ENCODE measurements around the gene MGAM2.

Gene MGAM2

DNA sequence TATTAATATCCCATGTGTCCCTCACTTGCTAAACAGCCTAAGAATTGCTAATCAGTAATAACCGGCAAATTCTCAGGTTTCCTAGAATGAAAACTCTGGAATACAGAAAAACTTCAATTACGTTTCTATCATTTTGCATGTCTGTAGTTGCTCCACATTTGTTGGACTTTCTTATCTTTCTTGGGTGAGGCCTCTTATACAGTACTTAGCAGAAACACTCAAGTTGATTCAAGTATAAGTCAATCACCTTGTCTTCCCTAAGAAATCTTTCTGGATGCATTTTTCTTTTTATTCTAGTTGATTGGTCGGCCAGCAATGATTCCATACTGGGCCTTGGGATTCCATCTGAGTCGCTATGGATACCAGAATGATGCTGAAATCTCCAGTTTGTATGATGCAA lies 61.4 kb downstream of the MGAM2 start:
- no peak for DNase-seq (ENCODE audit: insufficient read length, low spot score)
- no peak for FAIRE-seq

GRCh38 chr7:142174441-142174840 lies 62.9 kb downstream of the MGAM2 start:
- no peak for DNase-seq (ENCODE audit: insufficient read length, low spot score)
- no peak for FAIRE-seq

- FAIRE-seq (no peak), DNase-seq (ENCODE audit: insufficient read length, low spot score) (no peak)
These were observed 64.1 kb downstream of the MGAM2 start for GRCh38 chr7:142175594-142175993.

DNA sequence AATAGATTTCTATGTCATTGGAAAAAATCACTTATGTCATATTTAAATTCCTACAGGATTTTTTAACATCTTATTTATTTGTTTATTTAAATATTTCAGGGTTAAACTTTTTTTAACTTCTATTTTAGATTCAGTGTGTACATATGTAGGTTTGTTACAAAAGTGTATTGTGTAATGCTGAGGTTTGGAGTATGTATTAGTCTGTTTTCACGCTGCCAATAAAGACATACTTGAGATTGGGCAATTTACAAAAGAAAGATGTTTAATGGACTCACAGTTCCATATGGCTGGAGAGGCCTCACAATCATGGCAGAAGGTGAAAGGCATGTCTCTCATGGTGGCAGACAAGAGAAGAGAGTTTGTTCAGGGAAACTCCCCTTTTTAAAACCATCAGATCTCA lies 65.4 kb downstream of the MGAM2 start:
- DNase-seq (ENCODE audit: insufficient read length, low spot score) (no peak), FAIRE-seq (no peak)

DNA sequence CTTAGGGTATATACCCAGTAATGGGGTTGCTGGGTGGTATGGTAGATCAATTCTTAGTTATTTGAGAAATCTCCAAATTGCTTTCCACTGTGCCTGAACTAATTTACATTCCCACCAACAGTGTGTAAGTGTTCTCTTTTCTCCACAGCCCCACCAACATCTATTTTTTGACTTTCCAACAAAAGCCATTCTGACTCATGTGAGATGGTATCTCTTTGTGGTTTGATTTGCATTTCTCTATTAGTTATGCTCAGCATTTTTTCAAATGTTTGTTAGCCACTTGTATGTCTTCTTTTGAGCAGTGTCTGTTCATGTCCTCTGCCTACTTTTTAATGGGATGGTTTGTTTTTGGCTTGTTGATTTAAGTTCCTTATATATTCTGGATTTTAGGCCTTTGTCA lies 66.4 kb downstream of the MGAM2 start:
- FAIRE-seq (no peak), DNase-seq (ENCODE audit: insufficient read length, low spot score) (no peak)

DNA sequence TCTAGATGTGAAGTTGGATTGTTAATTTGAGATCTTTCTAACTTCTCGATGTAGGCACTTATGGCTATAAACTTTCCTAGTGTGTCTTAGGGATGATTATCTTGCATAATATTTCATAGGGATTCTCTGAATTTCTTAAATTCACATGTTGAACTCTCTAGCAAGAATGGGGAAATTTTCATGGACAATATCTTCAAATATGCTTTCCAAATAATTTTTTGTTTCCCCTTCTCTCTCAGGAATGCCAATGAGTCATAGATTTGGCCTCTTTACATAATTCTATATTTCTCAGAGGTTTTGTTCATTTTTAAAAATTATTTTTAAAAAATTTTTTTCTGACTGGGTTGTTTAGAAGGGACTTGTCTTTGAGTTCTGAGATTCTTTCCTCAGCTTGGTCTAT lies 68.9 kb downstream of the MGAM2 start:
- no peak for DNase-seq (ENCODE audit: insufficient read length, low spot score)
- no peak for FAIRE-seq

DNA sequence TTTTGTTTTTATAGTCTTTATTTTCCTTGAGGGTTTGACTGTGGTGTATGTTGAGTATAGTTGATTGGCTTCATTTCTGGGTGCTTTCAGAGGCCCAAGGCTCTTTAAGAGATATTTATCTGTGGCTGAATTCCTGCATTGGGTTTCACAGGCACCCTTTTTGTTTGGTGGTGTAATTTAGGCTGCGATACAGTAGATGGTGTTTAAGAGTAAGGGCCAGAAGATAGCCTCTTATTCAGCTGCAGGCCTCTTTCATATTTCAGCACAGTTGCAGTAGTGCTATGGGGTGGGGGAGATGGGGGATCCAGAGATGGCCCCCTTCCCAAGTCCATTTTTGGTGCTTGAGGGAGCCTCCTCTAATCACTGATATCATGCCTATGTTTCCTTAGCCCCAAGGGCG lies 69.7 kb downstream of the MGAM2 start:
- no peak for FAIRE-seq
- no peak for DNase-seq (ENCODE audit: insufficient read length, low spot score)

- FAIRE-seq (no peak), DNase-seq (ENCODE audit: insufficient read length, low spot score) (no peak)
These were observed 70.4 kb downstream of the MGAM2 start for GRCh38 chr7:142181966-142182365.

DNA sequence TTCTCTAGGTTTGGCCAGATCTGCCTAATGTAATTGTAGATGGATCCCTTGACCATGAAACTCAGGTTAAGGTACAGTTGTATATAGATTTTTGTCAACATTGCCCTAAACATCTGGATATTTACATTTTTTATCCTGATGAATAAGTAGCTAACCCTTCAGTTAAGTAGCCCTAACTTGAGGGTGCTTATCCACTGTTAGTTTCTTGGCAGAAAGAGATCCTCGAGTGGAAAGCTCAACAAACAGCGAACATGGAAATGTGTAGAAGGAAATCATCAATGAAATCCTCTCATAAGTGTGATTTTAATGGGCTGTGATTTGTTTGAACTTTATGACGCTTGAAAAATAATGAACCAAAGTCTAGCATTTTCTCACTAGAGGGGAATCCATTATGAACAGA lies 73.6 kb downstream of the MGAM2 start:
- no peak for FAIRE-seq

GRCh38 chr7:142185801-142186200 lies 74.3 kb downstream of the MGAM2 start:
- no peak for FAIRE-seq
- no peak for DNase-seq (ENCODE audit: insufficient read length, low spot score)

More for the DNA sequence above, 73.6 kb downstream of the MGAM2 start:
- DNase-seq (ENCODE audit: insufficient read length, low spot score), result no peak

DNA sequence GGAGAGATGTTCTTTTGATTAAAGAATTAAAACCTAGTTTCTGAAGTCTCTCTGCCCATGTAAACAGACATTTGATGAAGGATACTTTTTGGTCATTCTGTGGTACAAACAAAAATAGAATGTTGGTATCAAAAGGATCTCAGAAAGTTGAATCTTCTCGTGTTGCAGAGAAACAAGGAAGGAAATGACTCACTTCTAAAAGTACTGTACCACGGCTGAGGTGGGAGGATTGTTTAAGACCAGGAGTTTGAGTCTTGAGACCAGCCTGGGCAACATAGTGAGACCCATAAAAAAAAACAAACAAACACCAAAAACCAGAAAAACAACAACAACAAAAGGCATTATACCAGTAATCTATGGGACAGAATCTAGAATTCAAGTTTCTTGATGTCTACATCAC lies 76.6 kb downstream of the MGAM2 start:
- no peak for DNase-seq (ENCODE audit: insufficient read length, low spot score)
- no peak for FAIRE-seq

DNA sequence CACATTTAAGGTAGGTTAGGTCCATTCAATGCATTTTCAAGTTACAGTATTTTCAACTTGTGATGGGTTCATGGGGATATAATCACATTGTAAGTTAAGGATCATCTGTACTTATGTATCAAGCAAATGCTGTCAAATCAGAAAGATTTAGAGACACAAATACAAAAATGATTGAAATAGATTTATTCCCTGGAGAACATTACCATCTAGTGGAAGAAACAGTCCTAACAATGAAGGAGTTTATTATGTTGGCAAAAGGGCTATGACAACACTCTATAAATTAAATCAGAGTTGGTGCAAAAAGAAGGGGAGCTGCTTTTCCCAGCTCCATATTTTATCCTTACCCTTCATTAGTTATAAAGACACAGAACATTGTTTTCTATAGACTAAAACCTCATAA lies 77.3 kb downstream of the MGAM2 start:
- FAIRE-seq (no peak), DNase-seq (ENCODE audit: insufficient read length, low spot score) (no peak)

- FAIRE-seq (no peak), DNase-seq (ENCODE audit: insufficient read length, low spot score) (no peak)
These were observed 82.7 kb downstream of the MGAM2 start for GRCh38 chr7:142194201-142194600.

DNA sequence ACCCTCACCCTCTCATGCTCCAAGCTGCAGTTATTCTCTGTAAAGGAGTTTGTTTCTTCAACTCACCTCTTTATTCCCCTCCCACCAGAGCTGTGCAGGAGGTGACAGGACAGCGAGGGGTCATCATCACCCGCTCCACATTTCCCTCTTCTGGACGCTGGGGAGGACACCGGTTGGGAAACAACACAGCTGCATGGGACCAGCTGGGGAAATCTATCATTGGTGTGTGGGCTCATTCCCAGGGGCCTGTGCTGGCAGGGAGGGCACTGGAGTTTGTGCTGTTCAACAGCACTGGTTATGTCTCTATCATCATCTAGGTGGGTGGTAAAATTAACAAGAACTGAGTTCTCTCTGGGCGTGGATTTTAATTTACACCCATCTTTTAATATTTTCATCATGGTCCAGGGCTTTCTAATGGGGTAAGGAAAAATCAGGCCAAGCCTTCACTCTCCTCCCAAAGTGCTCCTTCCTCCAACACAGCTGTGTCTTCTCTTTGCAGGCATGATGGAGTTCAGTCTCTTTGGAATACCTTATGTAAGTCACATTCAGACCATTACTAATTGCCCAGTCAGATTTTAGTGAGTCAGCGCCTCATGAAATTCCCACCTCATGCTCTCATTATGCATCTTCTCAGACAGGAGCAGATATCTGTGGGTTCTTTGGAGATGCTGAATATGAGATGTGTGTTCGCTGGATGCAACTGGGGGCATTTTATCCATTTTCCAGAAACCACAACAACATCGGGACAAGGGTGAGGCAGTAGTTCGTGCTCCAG lies 84.7 kb downstream of the MGAM2 start:
- no peak for FAIRE-seq
- DNase-seq (ENCODE audit: insufficient read length, low spot score), result no peak

DNA sequence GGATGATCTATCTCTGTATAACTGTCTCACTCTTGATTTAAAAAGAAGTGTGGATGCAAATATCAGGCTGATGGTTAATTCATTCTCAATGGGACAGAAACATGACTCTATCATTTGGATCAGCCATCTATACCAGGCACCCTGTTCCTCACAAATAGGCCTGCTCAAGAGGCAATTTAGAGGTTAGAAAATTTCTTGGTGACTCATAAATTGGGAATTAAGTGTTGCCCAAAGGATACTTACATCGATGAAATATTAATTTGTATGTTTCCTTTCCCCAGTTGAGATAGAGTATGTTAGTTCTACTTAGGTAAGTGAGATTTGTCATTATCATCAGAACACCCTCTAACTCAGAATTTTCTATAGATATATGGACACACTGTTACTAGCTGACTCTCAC lies 88.7 kb downstream of the MGAM2 start:
- DNase-seq (ENCODE audit: insufficient read length, low spot score) (no peak), FAIRE-seq (no peak)

- FAIRE-seq, result no peak
- no peak for DNase-seq (ENCODE audit: insufficient read length, low spot score)
These were observed 117.1 kb downstream of the MGAM2 start for GRCh38 chr7:142228537-142229104.

- no peak for DNase-seq (ENCODE audit: insufficient read length, low spot score)
These were observed 120.2 kb downstream of the MGAM2 start for GRCh38 chr7:142231716-142232115.

GRCh38 chr7:142240546-142240945 lies 129.0 kb downstream of the MGAM2 start:
- DNase-seq (ENCODE audit: insufficient read length, low spot score), result no peak
- FAIRE-seq, result no peak

More at GRCh38 chr7:142231716-142232115, 120.2 kb downstream of the MGAM2 start:
- no peak for FAIRE-seq

DNA sequence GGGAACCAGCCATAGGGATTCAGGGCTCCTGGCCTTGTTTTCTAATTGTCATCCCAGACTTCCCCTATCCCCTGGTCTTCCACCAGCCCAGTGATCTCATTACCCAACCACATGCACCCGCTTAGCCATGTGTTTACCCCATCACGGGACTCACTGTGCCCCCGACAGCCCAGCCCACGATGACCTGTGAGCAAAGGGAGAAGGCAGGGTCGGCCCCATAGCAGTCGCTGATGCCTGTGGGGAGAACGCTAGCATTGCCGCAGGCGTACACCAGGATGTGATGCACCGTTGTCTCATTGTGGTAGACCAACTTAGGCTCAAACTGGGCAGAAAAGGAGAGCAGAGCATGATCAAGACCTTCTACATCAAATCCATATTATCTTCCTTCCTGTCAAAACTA lies 132.3 kb downstream of the MGAM2 start:
- FAIRE-seq (no peak), DNase-seq (ENCODE audit: insufficient read length, low spot score) (no peak)

GRCh38 chr7:142248166-142249160 lies 136.9 kb downstream of the MGAM2 start:
- FAIRE-seq, result no peak
- DNase-seq (ENCODE audit: insufficient read length, low spot score), result no peak

DNA sequence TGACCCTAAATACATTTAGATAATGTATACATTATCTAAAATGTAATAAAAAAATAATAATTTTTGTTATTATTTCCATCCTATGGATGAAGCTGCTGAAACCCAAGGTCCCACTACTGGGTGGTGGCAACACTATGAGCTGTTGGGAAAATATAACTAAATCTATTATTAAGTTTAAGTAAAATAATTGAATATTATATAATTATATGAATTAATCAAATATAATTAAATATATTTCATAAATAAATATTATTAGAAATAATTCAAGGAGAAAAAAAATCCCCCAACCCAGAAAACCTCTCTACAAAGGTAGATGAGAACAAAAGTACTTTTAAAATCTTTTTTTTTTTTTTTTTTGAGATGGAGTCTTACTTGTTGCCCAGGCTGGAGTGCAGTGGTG lies 138.4 kb downstream of the MGAM2 start:
- FAIRE-seq (no peak), DNase-seq (ENCODE audit: insufficient read length, low spot score) (no peak)
